Measurements from ENCODE around the gene LRCH2.

The LRCH2 gene

GRCh38 chrX:115192244-115192700 lies 41.6 kb downstream of the LRCH2 start:
- no peak for DNase-seq

DNA sequence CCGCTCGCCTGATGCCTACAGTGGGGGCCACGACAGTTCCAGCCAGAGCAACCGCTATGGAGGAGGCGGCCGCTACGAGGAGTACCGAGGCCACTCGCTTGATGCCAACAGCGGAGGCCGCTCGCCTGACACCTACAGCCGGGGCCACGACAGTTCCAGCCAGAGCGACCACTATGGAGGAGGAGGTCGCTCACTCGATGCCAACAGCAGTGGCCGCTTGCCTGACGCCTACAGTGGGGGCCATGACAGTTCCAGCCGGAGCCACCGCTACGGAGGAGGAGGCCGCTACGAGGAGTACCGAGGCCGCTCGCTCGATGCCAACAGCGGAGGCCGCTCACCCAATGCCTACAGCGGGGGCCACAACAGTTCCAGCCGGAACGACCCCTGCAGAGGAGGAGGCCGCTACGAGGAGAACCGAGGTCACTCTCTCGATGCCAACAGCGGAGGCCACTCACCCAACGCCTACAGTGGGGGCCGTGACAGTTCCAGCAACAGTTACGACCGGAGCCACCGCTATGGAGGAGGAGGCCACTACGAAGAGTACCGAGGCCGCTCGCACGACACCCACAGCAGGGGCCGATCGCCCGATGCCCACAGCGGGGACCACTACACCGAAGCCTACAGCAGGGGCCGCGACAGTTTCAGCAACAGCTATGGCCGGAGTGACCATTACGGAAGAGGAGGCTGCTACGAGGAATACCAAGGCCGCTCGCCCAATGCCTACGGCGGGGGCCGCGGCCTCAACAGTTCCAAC lies 42.2 kb downstream of the LRCH2 start:
- DNase-seq: no peak

DNA sequence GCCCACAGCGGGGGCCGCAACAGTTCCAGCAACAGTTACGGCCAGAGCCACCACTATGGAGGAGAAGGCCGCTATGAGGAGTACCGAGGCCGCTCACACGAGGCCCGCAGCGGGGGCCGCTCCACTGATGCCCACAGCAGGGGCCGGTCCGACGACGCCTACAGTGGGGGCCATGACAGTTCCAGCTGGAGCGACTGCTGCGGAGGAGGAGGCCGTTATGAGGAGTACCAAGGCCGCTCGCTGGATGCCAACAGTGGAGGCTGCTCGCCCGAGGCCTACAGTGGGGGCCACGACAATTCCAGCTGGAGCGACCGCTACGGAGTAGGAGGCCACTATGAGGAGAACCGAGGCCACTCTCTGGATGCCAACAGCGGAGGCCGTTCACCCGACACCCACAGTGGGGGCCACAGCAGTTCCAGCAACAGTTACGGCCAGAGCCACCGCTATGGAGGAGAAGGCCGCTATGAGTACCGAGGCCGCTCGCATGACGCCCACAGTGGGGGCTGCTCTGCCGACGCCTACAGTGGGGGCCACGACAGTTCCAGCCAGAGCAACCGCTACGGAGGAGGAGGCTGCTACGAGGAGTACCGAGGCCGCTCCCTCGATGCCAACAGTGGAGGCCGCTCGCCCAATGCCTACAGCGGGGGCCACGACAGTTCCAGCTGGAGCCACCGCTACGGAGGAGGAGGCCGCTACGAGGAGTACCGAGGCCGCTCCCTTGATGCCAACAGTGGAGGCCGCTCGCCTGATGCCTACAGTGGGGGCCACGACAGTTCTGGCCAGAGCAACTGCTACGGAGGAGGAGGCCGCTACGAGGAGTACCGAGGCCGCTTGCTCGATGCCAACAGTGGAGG lies 43.0 kb downstream of the LRCH2 start:
- no peak for DNase-seq

GRCh38 chrX:115189646-115190635 lies 44.0 kb downstream of the LRCH2 start:
- DNase-seq: no peak

- DNase-seq: no peak
Observed at GRCh38 chrX:115189110-115189509, 44.8 kb downstream of the LRCH2 start, which contains the start of gene RBMXL3. Gene RBMXL3 (plus strand): TSS chrX:115189410. CDS start chrX:115189442, 32 bp downstream.

DNA sequence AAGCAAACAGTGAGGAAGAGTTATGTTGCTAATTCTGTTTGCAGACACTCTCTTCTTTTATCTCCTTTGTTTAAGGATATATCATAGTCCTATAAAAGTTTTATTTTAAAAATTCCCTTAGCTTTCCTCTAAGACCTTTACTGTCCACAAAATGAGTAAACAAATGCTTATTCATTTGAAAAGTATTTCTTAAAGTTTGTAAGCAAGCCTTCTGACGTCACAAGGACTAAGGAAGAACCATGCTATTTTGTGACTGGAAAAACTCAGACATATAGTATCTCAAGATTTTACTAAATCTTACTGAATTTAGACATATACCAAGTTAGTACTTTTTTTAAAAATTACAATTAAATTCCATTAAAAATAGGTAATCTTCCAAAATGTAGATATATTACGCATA lies 49.9 kb downstream of the LRCH2 start:
- DNase-seq: no peak

DNA sequence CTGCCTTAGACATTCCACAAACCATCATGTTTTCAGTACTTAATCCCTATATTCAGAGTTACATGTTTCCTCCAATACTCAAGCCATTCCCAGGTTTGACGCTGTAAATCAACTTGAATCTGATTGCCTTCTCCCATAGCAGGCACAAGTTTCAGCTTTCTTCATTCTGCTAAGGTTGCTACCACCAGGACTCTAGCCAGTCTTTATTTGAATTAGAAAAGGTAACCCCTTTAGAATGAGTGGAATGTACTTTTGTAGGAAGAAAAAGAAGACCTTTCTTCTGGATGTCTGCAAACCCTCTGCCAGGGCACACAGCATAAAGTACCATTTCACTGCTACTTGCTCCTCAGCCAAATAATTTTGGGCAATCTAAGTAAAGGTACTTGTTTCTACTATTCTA lies 55.4 kb downstream of the LRCH2 start:
- no peak for DNase-seq

- no peak for DNase-seq
Observed at GRCh38 chrX:115177932-115178331, 56.0 kb downstream of the LRCH2 start.

DNA sequence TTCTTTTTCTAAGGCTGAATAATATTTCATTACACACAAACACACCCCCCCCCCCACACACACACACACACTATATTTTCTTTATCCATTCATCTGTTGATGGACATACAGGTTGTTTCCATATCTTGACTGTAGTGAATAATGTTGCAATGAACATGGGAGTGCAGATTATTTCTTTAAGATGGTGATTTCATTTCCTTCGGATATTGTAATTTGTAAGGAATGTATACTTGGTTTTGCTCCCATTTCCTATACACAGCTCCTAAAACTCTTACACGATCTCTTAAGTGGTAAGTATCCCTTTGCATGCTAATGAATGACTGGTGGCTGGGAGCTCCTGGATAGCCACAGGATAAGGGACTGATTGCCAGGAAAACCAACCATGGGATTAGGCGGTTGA lies 59.3 kb downstream of the LRCH2 start:
- no peak for DNase-seq

GRCh38 chrX:115173181-115173580 lies 60.7 kb downstream of the LRCH2 start:
- no peak for DNase-seq

DNA sequence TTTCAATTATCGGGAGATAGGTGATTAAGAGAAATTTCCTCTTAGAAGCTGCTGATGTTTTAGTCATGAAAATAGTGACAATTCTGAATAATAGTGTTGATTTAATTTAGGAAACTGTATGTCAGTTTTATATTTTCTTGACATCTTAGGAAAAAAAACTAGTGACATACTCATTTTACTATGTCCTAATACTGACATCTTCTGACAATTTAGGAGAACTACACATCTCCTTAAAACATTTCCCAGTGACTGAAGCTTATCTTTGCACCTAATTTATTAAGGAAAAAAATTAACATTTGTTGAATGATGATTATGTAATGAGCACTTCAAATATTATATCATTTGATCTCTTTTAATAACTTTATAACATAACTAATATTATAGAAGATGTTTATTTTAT lies 86.7 kb downstream of the LRCH2 start:
- DNase-seq: no peak

DNA sequence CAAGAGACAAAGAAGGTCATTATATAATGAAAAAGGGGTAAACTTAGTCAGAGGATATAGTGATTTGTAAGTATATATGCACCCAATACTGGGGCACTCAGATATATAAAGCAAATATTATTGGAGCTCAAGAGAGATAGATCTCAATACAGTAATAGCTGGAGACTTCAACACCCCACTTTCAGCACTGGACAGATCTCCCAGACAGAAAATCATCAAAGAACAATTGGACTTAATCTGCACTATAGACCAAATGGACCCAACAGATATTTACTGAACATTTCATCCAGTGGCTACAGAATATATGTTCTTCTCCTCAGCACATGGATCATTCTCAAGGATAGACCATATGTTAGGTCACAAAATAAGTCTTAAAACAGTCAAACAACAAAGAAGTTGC lies 91.8 kb downstream of the LRCH2 start:
- DNase-seq: no peak

GRCh38 chrX:115138040-115138439 lies 95.9 kb downstream of the LRCH2 start:
- no peak for DNase-seq

GRCh38 chrX:115134382-115134781 lies 99.5 kb downstream of the LRCH2 start:
- no peak for DNase-seq

DNA sequence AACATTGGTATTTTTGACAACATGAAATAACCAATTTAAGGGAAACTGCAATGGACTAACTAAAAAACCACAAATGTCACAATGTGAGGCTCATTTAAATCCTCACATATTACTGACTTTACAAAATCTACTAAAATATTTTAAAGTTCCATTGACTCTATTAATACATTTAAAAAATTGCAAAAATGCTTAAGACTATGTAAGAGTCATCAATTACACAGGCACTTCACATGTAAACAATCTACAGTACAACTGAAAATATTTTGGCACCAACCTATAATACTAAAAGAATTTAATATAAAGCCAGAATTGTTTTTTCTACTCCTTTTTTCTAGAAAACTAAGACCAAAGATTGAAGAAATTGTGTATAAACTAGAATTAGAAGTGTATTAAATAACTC lies 121.5 kb downstream of the LRCH2 start:
- DNase-seq: no peak

DNA sequence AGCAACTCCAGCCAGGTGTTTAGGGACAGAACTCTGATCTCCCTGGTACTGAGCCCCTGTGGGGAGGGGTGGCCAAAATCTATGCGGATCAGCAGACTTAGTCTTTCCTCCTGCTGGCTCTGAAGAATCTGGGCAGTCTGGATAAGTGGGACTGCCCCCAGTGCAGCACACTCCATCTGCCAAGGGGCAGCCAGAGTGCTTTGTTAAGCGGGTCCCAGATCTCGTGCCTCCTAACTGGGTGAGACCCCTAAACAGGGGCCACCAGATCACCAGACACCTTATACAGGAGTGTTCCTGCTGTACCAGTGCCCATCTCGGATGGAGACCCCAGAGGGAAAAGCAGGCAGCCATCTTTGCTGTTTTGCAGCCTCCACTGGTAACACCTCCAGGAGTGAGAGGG lies 135.0 kb downstream of the LRCH2 start:
- DNase-seq: no peak

DNA sequence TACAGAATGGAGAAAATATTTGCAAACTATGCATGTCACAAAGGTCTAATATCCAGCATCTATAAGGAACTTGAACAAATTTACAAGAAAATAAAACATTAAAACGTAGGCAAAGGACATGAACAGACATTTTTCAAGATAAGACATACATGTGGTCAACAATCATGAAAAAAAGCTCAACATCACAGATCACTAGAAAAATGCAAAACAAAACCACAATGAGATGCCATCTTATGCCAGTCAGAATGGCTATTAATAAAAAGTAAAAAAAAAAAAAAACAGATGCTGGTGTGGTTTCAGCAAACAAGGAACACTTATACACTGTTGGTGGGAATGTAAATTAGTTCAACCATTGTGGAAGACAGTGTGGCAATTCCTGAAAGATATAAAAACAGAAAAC lies 140.7 kb downstream of the LRCH2 start:
- DNase-seq: no peak

DNA sequence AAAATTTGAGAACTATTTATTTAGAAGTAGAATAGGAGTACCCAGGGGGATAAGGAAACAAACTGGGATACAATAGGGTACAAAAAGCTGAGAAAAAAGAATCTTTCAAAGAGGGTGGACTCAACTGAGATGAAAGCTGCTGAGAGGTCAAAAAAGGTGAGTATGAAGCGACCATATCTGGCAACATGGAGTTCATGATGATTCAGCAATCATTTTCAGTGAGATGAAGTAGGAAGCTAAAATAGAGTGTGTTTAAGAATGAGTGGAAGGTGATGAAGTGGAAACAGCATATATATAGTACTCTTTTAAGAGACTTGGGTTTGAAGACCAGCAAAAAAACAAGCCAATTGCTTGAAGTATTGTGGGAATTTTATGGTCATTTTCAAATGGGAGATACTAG lies 144.5 kb downstream of the LRCH2 start:
- DNase-seq: no peak

GRCh38 chrX:115068896-115069295 lies 165.0 kb downstream of the LRCH2 start:
- DNase-seq: no peak

GRCh38 chrX:115067812-115068211 lies 166.1 kb downstream of the LRCH2 start:
- DNase-seq: no peak

GRCh38 chrX:115065304-115065703 lies 168.6 kb downstream of the LRCH2 start:
- DNase-seq: no peak
